Neuronal stem cell (in vitro differentiated cells): Measurements from ENCODE around the gene TRAPPC6A.

Source experiments
- DNase-seq: peaks from one replicate; pipeline ENCODE4 v3.0.0-alpha.2; 2013; ENCODE audit warnings: low spot score
- H2AFZ ChIP-seq: one replicate; pipeline ENCODE4 v1.6.1; 2013; ENCODE audit warnings: mild to moderate bottlenecking, low read length, inconsistent platforms
- H2AK5ac ChIP-seq: 2 replicates; pipeline ENCODE4 v1.6.1; 2013; ENCODE audit warnings: low read depth, mild to moderate bottlenecking, inconsistent platforms, low read length, moderate library complexity, mixed read lengths
- H2BK120ac ChIP-seq: 2 replicates; pipeline ENCODE4 v1.6.1; 2013; ENCODE audit warnings: low read depth, mild to moderate bottlenecking, inconsistent platforms, low read length, moderate library complexity, mixed read lengths
- H2BK12ac ChIP-seq: one replicate; pipeline ENCODE4 v1.6.1; 2013; ENCODE audit warnings: low read length, inconsistent platforms
- H2BK15ac ChIP-seq: 2 replicates; pipeline ENCODE4 v1.6.1; 2013; ENCODE audit warnings: mild to moderate bottlenecking, low read length, inconsistent platforms, mixed read lengths
- H2BK5ac ChIP-seq: one replicate; pipeline ENCODE4 v1.6.1; 2013; ENCODE audit warnings: inconsistent platforms, mild to moderate bottlenecking, low read length, moderate library complexity
- H3K14ac ChIP-seq: one replicate; pipeline ENCODE4 v1.6.1; 2013; ENCODE audit warnings: low read length, inconsistent platforms
- H3K18ac ChIP-seq: 2 replicates; pipeline ENCODE4 v1.6.1; 2013; ENCODE audit warnings: low read length, inconsistent platforms
- H3K23ac ChIP-seq: 2 replicates; pipeline ENCODE4 v1.6.1; 2013; ENCODE audit warnings: low read depth, mild to moderate bottlenecking, mixed read lengths, low read length, inconsistent platforms; ENCODE audit not compliant: poor library complexity
- H3K27ac ChIP-seq: replicated peaks from 3 replicates; pipeline ENCODE4 v1.5.1; 2013; ENCODE audit warnings: low read length, inconsistent platforms
- H3K27me3 ChIP-seq, 3 experiments: 2 replicates each; pipeline ENCODE4 v1.6.1; 2013; ENCODE audit warnings: low read length in 3 of 3, mild to moderate bottlenecking in 2 of 3, inconsistent platforms in 1 of 3, low read depth in 1 of 3, mixed read lengths in 1 of 3, moderate library complexity in 1 of 3; ENCODE audit not compliant: control insufficient read depth in 3 of 3, insufficient read depth in 3 of 3
- H3K36me3 ChIP-seq, 2 donors: replicated peaks in 1 of 2; 2 replicates each; pipeline ENCODE4 v1.6.1; 2013; ENCODE audit warnings: low read length in 2 of 2; ENCODE audit not compliant: control insufficient read depth in 2 of 2, insufficient read depth in 2 of 2
- H3K4ac ChIP-seq: 2 replicates; pipeline ENCODE4 v1.6.1; 2013; ENCODE audit warnings: inconsistent platforms, mild to moderate bottlenecking, low read length, moderate library complexity
- H3K4me1 ChIP-seq, 2 donors: 1 replicate in 1 of 2; 2 replicates in 1 of 2; pipeline ENCODE4 v1.6.1; 2013; ENCODE audit warnings: low read length in 2 of 2, low read depth in 1 of 2; ENCODE audit not compliant: control insufficient read depth in 2 of 2, insufficient read depth in 1 of 2
- H3K4me2 ChIP-seq: one replicate; pipeline ENCODE4 v1.6.1; 2013; ENCODE audit warnings: mild to moderate bottlenecking, low read length, inconsistent platforms; ENCODE audit not compliant: insufficient read depth, poor library complexity, severe bottlenecking
- H3K4me3 ChIP-seq, 2 donors: 2 replicates each; pipeline ENCODE4 v1.5.1; 2013; ENCODE audit warnings: low read length in 2 of 2, mild to moderate bottlenecking in 2 of 2, inconsistent platforms in 1 of 2, moderate library complexity in 1 of 2
- H3K79me1 ChIP-seq: one replicate; pipeline ENCODE4 v1.6.1; 2013; ENCODE audit warnings: low read depth, mild to moderate bottlenecking, inconsistent platforms, low read length, moderate library complexity
- H3K9ac ChIP-seq: one replicate; pipeline ENCODE4 v1.6.1; 2013; ENCODE audit warnings: mild to moderate bottlenecking, low read depth, low read length, inconsistent platforms; ENCODE audit not compliant: poor library complexity
- H3K9me3 ChIP-seq, 2 donors: replicated peaks in 1 of 2; 2 replicates each; pipeline versions ENCODE3 to v1.6.1; 2013; ENCODE audit warnings: low read length in 2 of 2, mild to moderate bottlenecking in 2 of 2, inconsistent platforms in 1 of 2, low read depth in 1 of 2, mixed read lengths in 1 of 2, moderate library complexity in 1 of 2; ENCODE audit not compliant: control insufficient read depth in 2 of 2, insufficient read depth in 1 of 2
- H4K8ac ChIP-seq: one replicate; pipeline ENCODE4 v1.6.1; 2013; ENCODE audit warnings: low read depth, mild to moderate bottlenecking, inconsistent platforms, low read length, moderate library complexity
- H4K91ac ChIP-seq: one replicate; pipeline ENCODE4 v1.6.1; 2013; ENCODE audit warnings: low read length, low read depth, mild to moderate bottlenecking, inconsistent platforms; ENCODE audit not compliant: poor library complexity
- WGBS, 2 donors: extraction: QIAGEN DNeasy Blood & Tissue Kit; methylation state at CpG; one replicate each; pipeline ENCODE4 v1.1.7; 2013; ENCODE audit warnings: missing lambda C conversion rate in 2 of 2, mixed read lengths in 1 of 2; ENCODE audit not compliant: insufficient read length in 2 of 2, insufficient replicate concordance in 1 of 2; ENCODE audit errors: extremely low coverage in 2 of 2; 5-methylcytosine and 5-hydroxymethylcytosine counted together

Gene TRAPPC6A

GRCh38 chr19:45216667-45217066, 38.6 kb upstream of the TRAPPC6A start:
- Histone ChIP-seq H3K18ac (no peak overlapping the region), H2AFZ (no peak overlapping the region), H4K8ac (no peak overlapping the region), H2BK12ac (no peak overlapping the region), H3K14ac (no peak overlapping the region), H3K4me3 (no peak overlapping the region), H3K4me1 (peaks cover 3 to 9% of the 10 kb centered on the region in 2 donors), H2BK5ac (no peak overlapping the region), H3K79me1 (peaks cover 2% of the 10 kb centered on the region), H2BK120ac (no peak overlapping the region), H3K27ac (no peak overlapping the region), H3K36me3 (no peaks in the 10 kb centered on the region), H3K9ac (no peak overlapping the region), H3K27me3 (peaks cover 21 to 55% (median 23%) of the 10 kb centered on the region in 3 experiments), H3K23ac (no peak overlapping the region), H3K4ac (no peak overlapping the region), H4K91ac (no peak overlapping the region), H3K4me2 (no peak overlapping the region), H2AK5ac (no peak overlapping the region), H3K9me3 (peaks cover 0 to 2% of the 10 kb centered on the region in 2 donors), H2BK15ac (no peak overlapping the region)
- no peak for DNase-seq
- WGBS, 2 donors = no CpG with 5 or more reads among the region's 6 CpGs

GRCh38 chr19:45215391-45216191, 37.6 kb upstream of the TRAPPC6A start:
- peak overlapping the region; percentile 79 for H2AK5ac ChIP-seq
- H3K14ac ChIP-seq = peak overlapping the region; percentile 47
- peaks cover 21 to 56% (median 23%) of the 10 kb centered on the region in 3 experiments for H3K27me3 ChIP-seq
- H3K18ac ChIP-seq = peak overlapping the region; percentile 38
- H3K23ac ChIP-seq = peak overlapping the region; percentile 80
- no peak overlapping the region for H3K4ac ChIP-seq
- H3K9me3 ChIP-seq = peaks cover 0 to 2% of the 10 kb centered on the region in 2 donors
- H4K91ac ChIP-seq = no peak overlapping the region
- H2BK5ac ChIP-seq = peak overlapping the region; percentile 53
- no peak for DNase-seq
- peak overlapping the region; percentile 90 for H2BK12ac ChIP-seq
- no peak overlapping the region for H3K27ac ChIP-seq
- H3K9ac ChIP-seq = peak overlapping the region; percentile 70
- H2AFZ ChIP-seq = peak overlapping the region; percentile 74
- peak overlapping the region in 1 of 2 donors; percentile 56 for H3K4me3 ChIP-seq
- H4K8ac ChIP-seq = no peak overlapping the region
- peak overlapping the region; percentile 43 for H3K4me2 ChIP-seq
- H2BK120ac ChIP-seq = no peak overlapping the region
- H2BK15ac ChIP-seq = peak overlapping the region; percentile 37
- peaks cover 3 to 16% of the 10 kb centered on the region in 2 donors for H3K4me1 ChIP-seq
- WGBS, 2 donors = no CpG with 5 or more reads among the region's 35 CpGs
- H3K36me3 ChIP-seq = no peaks in the 10 kb centered on the region
- peaks cover 2% of the 10 kb centered on the region for H3K79me1 ChIP-seq

GRCh38 chr19:45213031-45213430, 35.0 kb upstream of the TRAPPC6A start:
- H3K4me1 ChIP-seq = peaks cover 3 to 16% of the 10 kb centered on the region in 2 donors
- peak overlapping the region; percentile 43 for H3K23ac ChIP-seq
- no peak overlapping the region for H2BK12ac ChIP-seq
- H3K27me3 ChIP-seq = peaks cover 17 to 39% (median 21%) of the 10 kb centered on the region in 3 experiments
- no peak overlapping the region for H4K91ac ChIP-seq
- H3K18ac ChIP-seq = no peak overlapping the region
- H2AK5ac ChIP-seq = no peak overlapping the region
- no peak overlapping the region for H2BK120ac ChIP-seq
- no peak overlapping the region for H3K4me3 ChIP-seq
- no peak overlapping the region for H3K9ac ChIP-seq
- H3K27ac ChIP-seq = no peak overlapping the region
- H2AFZ ChIP-seq = no peak overlapping the region
- H3K79me1 ChIP-seq = peaks cover 2% of the 10 kb centered on the region
- no peak for DNase-seq
- no peak overlapping the region for H3K4me2 ChIP-seq
- no peak overlapping the region for H3K4ac ChIP-seq
- H3K9me3 ChIP-seq = peaks cover 0 to 3% of the 10 kb centered on the region in 2 donors
- no peak overlapping the region for H3K14ac ChIP-seq
- no peaks in the 10 kb centered on the region for H3K36me3 ChIP-seq
- H2BK15ac ChIP-seq = no peak overlapping the region
- H4K8ac ChIP-seq = no peak overlapping the region
- H2BK5ac ChIP-seq = no peak overlapping the region
- no CpG with 5 or more reads among the region's 23 CpGs for WGBS, 2 donors

- peak overlapping the region; percentile 76 for H2AFZ ChIP-seq
- peaks cover 0 to 3% of the 10 kb centered on the region in 2 donors for H3K9me3 ChIP-seq
- no peak overlapping the region for H2BK12ac ChIP-seq
- no peak overlapping the region for H3K14ac ChIP-seq
- no peak overlapping the region for H2BK15ac ChIP-seq
- H4K8ac ChIP-seq = no peak overlapping the region
- peak overlapping the region; percentile 63 for H2AK5ac ChIP-seq
- H3K27ac ChIP-seq = no peak overlapping the region
- no CpG with 5 or more reads among the region's 17 CpGs for WGBS, 2 donors
- H3K9ac ChIP-seq = no peak overlapping the region
- peaks cover 8 to 28% (median 11%) of the 10 kb centered on the region in 3 experiments for H3K27me3 ChIP-seq
- no peak overlapping the region for H2BK120ac ChIP-seq
- H3K4me1 ChIP-seq = peaks cover 3 to 16% of the 10 kb centered on the region in 2 donors
- H2BK5ac ChIP-seq = no peak overlapping the region
- peaks cover 2% of the 10 kb centered on the region for H3K79me1 ChIP-seq
- H3K4me2 ChIP-seq = no peak overlapping the region
- H3K23ac ChIP-seq = no peak overlapping the region
- H3K36me3 ChIP-seq = no peaks in the 10 kb centered on the region
- no peak overlapping the region for H3K4ac ChIP-seq
- no peak overlapping the region for H3K4me3 ChIP-seq
- H3K18ac ChIP-seq = no peak overlapping the region
- no peak overlapping the region for H4K91ac ChIP-seq
- DNase-seq = no peak
These were observed 33.8 kb upstream of the TRAPPC6A start for GRCh38 chr19:45211751-45212381.
